ENCODE measurements around the gene CUL7. TPM values are rescaled to one million over a fixed set of nuclear protein-coding genes. Genes with fewer than 3 reads are reported as not detected.

CUL7 gene
- total and polyA plus RNA-seq, 9 of the 15 experiments (the other 6 are each of a cell fraction or from before 2014, with no cell fraction given) = 0.44 to 20.1 (median 8.6) TPM

- TF ChIP-seq REST (IDR thresholded peaks at IDR 0.05; ENCODE audit: borderline replicate concordance) (no peak), REST (CRISPR knock-in tag; IDR thresholded peaks at IDR 0.05; ENCODE audit: low read depth) (no peak), COPS2 (conservative IDR thresholded peaks at IDR 0.05) (no peak), ZBTB1 (CRISPR knock-in tag; IDR thresholded peaks at IDR 0.05; ENCODE audit: borderline replicate concordance, low read depth) (0 out of 2 replicates have a peak, but pooled peaks have one; percentile 29), NR4A1 (CRISPR knock-in tag; IDR thresholded peaks at IDR 0.05) (no peak), NR4A1 (tag; IDR thresholded peaks at IDR 0.05) (no peak), TAF9B (IDR thresholded peaks at IDR 0.05; ENCODE audit: partially characterized antibody) (peak; percentile 56)
Observed at GRCh38 chr6:43014434-43014909, 39.2 kb downstream of the CUL7 start (continued).
